GM21526 (cell line): ENCODE results near the gene NCKAP5.
"Not testable (repeated sequence)": the region's sequence is repeated elsewhere in the genome, so short reads cannot be mapped to it uniquely, and the experiment has no call there.

ENCODE experiments used
- ATAC-seq: cut with Tn5 transposase; IDR thresholded peaks from one replicate; pipeline ENCODE4 v1.9.1; 2021; ENCODE audit warnings: moderate library complexity; ENCODE audit not compliant: unreplicated experiment, low FRiP score

NCKAP5 gene

GRCh38 chr2:132875193-132875592, 693.1 kb downstream of the NCKAP5 start:
- no peak for ATAC-seq

GRCh38 chr2:132873738-132874137, 694.5 kb downstream of the NCKAP5 start:
- no peak for ATAC-seq

DNA sequence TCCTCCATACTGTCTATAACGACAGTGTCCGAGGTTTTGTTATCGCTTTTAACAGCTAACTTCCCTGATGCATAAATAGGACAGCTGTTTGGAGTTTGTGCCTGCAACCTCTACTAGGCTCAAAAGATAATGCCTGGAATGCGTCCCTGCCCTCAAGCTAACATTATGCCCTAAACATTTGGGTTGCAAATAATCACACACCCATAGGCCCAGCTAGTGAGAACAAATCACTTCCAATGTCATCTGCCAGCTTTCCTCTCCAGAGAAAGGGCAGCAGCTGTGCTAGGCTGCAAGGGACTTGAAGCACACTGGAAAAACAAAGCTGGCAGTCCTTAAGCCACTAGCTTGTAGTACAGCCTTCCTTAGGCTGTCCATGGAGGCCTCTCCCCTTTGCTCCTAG, 696.4 kb downstream of the NCKAP5 start:
- ATAC-seq: no peak

DNA sequence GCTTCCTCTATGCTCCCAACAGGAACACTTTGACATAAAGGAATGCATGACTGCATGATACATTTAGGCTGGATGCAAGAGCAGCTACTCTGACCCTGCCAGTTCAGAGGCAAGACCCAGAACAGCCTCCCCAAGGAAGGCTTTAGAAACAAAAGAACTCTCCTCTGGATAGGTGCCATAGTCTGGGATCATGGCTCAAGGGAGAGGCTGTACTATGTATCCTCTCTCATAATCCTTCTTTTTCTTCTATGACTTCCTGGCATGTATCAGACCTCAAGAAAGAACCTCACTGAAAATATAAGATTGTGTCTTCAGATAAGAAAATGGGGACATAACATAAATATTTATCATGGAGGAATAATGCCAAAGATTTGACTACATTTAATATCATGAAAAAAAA, 704.3 kb downstream of the NCKAP5 start:
- no peak for ATAC-seq

DNA sequence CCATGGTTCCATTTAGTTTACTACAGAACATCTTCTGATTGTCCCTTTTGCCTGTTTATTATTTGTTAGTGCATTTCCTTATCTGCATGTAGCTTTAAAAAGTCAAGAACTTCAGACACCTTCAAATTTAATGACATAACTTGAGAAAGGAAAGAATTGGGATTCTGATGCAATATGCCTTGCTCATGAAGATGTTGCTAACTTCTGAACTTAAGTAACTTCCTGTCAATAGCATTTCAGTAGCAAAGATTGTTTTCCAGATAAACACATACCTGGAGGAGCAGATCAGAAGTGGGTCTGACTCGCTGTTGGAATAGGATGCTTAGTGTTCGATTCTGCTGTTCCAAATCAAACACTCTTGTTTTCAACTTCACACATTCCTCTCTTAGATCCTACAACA, 708.0 kb downstream of the NCKAP5 start:
- ATAC-seq: no peak

DNA sequence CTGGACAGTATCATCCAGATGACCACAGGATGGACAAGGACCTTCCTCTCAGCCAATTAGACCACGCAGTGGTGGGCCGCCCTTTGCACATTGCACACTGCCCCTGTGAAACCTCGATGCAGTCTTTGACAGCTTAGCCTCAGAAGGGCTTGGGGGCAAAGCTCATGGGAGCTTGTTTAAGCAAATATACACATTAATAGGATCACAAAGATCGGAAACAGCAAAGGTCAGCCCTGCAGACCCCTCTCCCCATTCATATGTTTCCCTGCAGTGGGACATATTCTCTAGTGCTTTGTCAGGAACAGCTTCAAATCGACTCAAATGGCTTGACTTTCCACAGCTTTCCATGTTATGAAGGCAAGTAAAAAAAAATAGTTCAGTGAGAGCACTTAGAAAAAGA, 708.7 kb downstream of the NCKAP5 start:
- ATAC-seq: no peak

- no peak for ATAC-seq
These were observed 710.9 kb downstream of the NCKAP5 start for GRCh38 chr2:132857319-132857718.

GRCh38 chr2:132850688-132851087, 717.6 kb downstream of the NCKAP5 start:
- ATAC-seq: no peak

DNA sequence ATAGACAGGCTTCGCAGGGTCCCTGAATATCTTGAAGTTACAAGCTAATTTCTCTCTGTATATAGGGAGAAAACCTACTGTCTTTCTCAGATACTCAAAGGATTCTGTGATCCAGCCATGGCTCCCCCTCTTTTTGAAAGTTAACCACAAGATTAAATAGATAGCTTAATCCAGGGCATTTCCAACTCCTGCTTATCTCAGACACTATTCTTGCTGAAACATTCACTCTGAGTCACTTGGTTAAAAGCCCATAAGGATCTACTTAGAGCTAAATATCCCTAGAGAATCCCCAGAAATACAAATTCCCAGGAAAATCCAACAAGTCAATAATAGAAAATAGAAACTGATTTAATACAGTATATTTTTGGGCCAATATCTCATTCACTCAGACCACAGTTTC, 719.1 kb downstream of the NCKAP5 start:
- no peak for ATAC-seq

DNA sequence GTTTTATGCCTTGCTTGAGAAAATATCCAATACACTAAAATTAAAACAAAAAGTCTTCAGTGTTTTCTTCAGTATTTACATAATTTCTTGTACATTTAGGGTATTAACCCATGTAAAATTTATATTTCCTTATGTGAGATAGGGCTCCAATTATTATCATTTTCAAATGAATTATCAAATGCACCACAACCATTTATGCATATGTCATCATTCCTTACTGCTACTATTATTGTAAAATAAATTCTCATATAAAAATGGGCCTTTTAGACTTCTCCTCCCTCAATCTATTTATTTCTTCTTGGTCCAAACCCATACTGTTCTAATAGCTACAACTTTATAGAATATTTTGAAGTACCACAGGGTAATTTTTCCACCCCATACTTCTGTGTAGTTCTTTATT, 722.9 kb downstream of the NCKAP5 start:
- no peak for ATAC-seq

GRCh38 chr2:132844585-132844984, 723.7 kb downstream of the NCKAP5 start:
- ATAC-seq: no peak

DNA sequence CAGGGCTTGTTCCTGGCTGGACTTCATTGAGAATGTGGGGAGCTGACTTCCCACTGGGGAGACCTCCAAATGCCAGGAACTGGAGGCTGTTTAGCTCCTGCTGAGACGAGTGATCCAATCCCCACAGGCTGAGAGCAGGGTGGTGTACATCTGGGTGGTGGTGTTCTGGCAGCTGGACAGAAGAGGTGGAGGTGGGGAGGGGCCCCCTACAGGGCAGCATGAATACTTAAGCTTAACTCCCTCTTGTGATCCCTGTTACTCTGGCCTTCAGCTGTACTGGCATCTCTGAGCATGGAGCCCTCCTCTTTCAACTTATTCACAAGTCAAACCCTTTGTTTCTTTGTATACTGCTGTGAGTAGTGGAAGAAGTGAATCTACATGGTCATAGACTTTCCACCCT, 730.5 kb downstream of the NCKAP5 start:
- ATAC-seq: no peak

- ATAC-seq: no peak
These were observed 737.9 kb downstream of the NCKAP5 start for GRCh38 chr2:132830321-132830827.

GRCh38 chr2:132825601-132826000, 742.7 kb downstream of the NCKAP5 start:
- no peak for ATAC-seq

DNA sequence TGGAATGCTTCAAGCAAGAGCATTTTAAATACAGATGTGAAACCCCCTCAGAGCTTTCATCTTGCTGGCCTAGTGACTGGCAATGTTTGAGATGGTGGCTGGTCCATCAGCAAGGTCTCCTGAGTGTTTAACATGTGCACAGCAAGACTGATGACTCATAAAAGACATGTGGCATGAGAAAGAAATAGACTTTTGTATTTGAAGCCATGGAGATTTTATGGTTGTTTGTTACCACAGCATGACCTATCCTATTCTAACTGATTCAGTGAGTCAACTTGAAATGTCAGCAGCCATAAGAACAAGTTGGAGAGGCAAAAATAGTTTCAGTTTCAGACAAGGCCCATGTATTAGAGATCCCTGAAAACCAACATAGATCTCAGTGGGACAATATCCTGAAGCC, 743.5 kb downstream of the NCKAP5 start:
- ATAC-seq: no peak

DNA sequence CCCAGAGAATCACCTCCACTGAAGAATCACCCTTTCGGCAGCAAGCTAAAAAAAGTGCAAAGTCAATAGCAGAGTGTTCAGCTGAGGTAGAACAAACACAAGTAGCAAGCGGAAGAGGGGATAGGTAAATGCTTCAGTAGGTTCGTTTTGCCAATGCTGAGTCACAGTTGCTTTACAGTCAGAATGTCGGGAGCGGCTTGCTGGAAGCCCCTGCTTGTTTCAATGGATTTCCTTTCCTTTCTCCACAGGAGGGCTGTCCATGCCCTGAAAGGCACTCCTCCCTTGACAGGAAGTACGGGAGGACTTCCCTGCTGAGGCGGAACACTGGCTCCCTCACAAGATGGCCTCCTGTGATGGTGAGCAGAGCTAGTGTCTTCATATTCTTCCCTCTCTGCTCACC, 752.0 kb downstream of the NCKAP5 start:
- ATAC-seq: no peak

GRCh38 chr2:132815516-132815915, 752.7 kb downstream of the NCKAP5 start:
- no peak for ATAC-seq

GRCh38 chr2:132814651-132815050, 753.6 kb downstream of the NCKAP5 start:
- ATAC-seq: no peak

DNA sequence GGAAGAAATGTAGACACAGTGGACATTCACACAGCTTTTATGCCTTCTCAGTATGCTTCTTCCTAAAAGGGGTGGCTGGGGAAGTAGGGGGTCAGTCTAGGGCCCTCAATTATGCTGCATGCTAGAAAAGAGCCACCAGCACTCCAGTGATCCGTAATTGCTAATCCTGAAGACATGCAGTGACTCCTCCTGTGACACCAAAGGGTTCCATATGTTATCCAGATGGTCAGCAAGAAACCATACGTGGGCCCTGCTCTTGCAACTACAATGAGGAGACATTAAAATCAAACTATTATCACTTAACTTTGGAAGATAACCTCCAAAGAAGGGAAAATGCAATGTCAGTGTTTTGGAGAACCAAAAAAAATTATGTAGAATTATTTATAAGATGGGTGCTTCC, 754.8 kb downstream of the NCKAP5 start:
- ATAC-seq: no peak

DNA sequence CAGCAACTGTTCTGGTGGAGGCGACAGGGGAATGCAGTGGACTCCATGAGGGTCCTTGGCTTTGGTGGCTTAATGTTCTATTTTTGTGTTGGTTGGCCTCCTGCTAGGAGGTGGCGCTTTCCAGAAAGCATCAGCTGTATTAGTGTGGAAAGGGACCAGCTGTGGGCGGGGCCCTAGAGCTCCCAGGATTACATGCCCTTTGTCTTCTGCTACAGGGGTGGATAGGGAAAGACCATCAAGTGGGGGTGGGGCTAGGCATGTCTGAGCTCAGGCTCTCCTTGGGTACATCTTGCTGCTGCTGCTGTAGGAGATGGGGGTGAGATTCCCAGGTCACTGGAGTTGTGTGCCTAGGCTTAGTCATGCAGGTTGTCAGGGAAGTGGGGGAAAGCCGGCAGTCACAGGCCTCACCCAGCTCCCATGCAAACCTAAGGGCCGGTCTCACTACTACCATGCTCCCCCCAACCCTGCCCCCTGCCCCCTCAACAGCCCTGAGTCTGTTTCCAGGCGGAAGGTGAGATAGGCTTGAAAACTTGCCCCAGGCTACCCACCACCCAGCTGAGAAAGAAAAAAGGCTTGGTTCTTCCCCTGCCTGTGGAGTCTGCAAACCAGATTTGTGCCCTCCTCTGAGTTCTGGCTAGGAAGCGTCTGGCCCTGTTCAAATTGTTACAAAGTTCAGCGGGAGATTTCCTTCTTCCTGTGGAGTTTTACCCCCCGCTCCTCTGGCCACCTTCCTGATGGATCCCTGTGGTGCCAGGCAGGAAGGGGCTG, 756.9 kb downstream of the NCKAP5 start:
- no peak for ATAC-seq

DNA sequence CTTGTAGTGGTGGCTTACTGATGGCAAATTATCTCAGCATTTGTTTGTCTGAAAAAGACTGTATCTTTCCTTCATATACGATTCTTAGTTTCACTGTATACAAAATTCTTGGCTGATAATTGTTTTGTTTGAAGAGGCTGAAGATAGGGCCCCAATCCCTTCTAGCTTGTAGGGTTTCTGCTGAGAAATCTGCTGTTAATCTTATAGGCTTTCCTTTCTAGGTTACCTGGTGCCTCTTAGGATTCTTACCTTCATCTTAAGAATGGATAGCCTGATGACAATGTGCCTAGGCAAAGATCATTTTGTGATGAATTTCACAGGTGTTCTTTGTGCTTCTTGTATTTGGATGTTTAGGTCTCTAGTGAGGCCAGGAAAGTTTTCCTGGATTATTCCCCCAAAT, 758.3 kb downstream of the NCKAP5 start:
- ATAC-seq: not testable (repeated sequence)

DNA sequence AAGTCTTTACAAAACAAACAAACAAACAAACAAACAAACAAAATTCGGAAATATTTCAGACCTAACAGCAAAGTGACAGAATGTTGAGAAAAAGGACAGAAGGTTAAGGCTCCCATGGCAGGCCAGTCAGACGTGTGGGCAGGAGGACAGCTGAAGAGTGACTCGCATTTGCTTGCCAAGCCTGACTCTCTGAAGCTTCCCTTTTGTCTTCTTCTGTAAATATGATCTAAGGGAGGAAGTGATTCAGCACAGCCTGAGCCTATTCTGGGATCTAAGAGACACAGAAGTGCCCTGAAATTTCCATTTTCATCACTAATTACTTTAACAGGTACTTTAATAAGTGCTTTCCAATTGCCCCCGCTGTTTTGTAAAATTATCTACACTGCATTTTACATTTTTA, 764.2 kb downstream of the NCKAP5 start:
- ATAC-seq: no peak

- ATAC-seq: no peak
These were observed 769.9 kb downstream of the NCKAP5 start for GRCh38 chr2:132798341-132798740.
